Inferior parietal cortex (tissue), 1 donor: ENCODE measurements around the gene LEUTX.
"Not testable (repeated sequence)": the region's sequence is repeated elsewhere in the genome, so short reads cannot be mapped to it uniquely, and the experiment has no call there.

Source experiments
- DNase-seq: peaks from one replicate; pipeline ENCODE4 v3.0.0-alpha.2; 2016; ENCODE audit errors: extremely low spot score

Gene LEUTX

GRCh38 chr19:39780894-39781293, 2.2 kb downstream of the LEUTX start:
- no peak for DNase-seq

GRCh38 chr19:39788244-39788643, 9.6 kb downstream of the LEUTX start:
- no peak for DNase-seq

- DNase-seq = peak; percentile 78
Observed at GRCh38 chr19:39792999-39793546, 14.4 kb downstream of the LEUTX start.

- DNase-seq = no peak
Observed at GRCh38 chr19:39795001-39795400, 16.3 kb downstream of the LEUTX start.

- no peak for DNase-seq
Observed at GRCh38 chr19:39796000-39796498, 17.4 kb downstream of the LEUTX start.

- DNase-seq = no peak
Observed at GRCh38 chr19:39797083-39797482, 18.4 kb downstream of the LEUTX start.

- DNase-seq = no peak
Observed at GRCh38 chr19:39802958-39803357, 24.3 kb downstream of the LEUTX start.

GRCh38 chr19:39805104-39805503, 26.4 kb downstream of the LEUTX start:
- no peak for DNase-seq

- DNase-seq = no peak
Observed at GRCh38 chr19:39807846-39808364, 29.3 kb downstream of the LEUTX start.

- not testable (repeated sequence) for DNase-seq
Observed at GRCh38 chr19:39808688-39809087, 30.0 kb downstream of the LEUTX start.

GRCh38 chr19:39809368-39809767, 30.7 kb downstream of the LEUTX start:
- no peak for DNase-seq

- DNase-seq = no peak
Observed at GRCh38 chr19:39810424-39810823, 31.8 kb downstream of the LEUTX start.

- DNase-seq = no peak
Observed at GRCh38 chr19:39811064-39811463, 32.4 kb downstream of the LEUTX start.

- DNase-seq = no peak
Observed at GRCh38 chr19:39813264-39813993, 34.8 kb downstream of the LEUTX start.

GRCh38 chr19:39814111-39814510, 35.5 kb downstream of the LEUTX start:
- not testable (repeated sequence) for DNase-seq

GRCh38 chr19:39814595-39814994, 35.9 kb downstream of the LEUTX start:
- DNase-seq = no peak

GRCh38 chr19:39816287-39817048, 37.8 kb downstream of the LEUTX start:
- DNase-seq = no peak

- no peak for DNase-seq
Observed at GRCh38 chr19:39817888-39818561, 39.4 kb downstream of the LEUTX start.

GRCh38 chr19:39818626-39819097, 40.0 kb downstream of the LEUTX start:
- DNase-seq = no peak

GRCh38 chr19:39819786-39820185, 41.1 kb downstream of the LEUTX start:
- no peak for DNase-seq

GRCh38 chr19:39820696-39821095, 42.0 kb downstream of the LEUTX start:
- DNase-seq = no peak

GRCh38 chr19:39823686-39824085, 45.0 kb downstream of the LEUTX start:
- no peak for DNase-seq
